OCI-LY1 (cell line): ENCODE measurements around the gene KCNK3.

Experiments used
- H2AFZ ChIP-seq: fragments of 200-600 bp; sonication (generic), shearing (Covaris generic); 2 replicates; pipeline ENCODE4 v1.6.0; 2014; ENCODE audit warnings: antibody characterized with exemption, mild to moderate bottlenecking, low read length
- H3F3A ChIP-seq: fragments of 200-600 bp; sonication (generic), shearing (Covaris generic); 2 replicates; pipeline ENCODE4 v1.6.0; 2014; ENCODE audit warnings: mild to moderate bottlenecking, antibody characterized with exemption, low read length, moderate library complexity; ENCODE audit not compliant: insufficient read depth
- H3K27ac ChIP-seq: fragments of 200-600 bp; sonication (generic); 2 replicates; pipeline ENCODE4 v1.5.1; 2014; ENCODE audit warnings: low read length, mixed run types, mild to moderate bottlenecking, low read depth; ENCODE audit not compliant: poor library complexity, severe bottlenecking
- H3K27me3 ChIP-seq: fragments of 200-600 bp; sonication (generic); 2 replicates; pipeline ENCODE4 v1.6.0; 2014; ENCODE audit warnings: antibody characterized with exemption, mild to moderate bottlenecking, low read length, moderate library complexity; ENCODE audit not compliant: insufficient read depth
- H3K36me3 ChIP-seq: fragments of 200-600 bp; sonication (generic); 2 replicates; pipeline ENCODE4 v1.6.1; 2014; ENCODE audit warnings: mild to moderate bottlenecking, antibody characterized with exemption, low read length, moderate library complexity, mixed read lengths; ENCODE audit not compliant: insufficient read depth
- H3K4me1 ChIP-seq: fragments of 200-600 bp; sonication (generic); 2 replicates; pipeline ENCODE4 v1.5.1; 2014; ENCODE audit warnings: mild to moderate bottlenecking, low read length, moderate library complexity; ENCODE audit not compliant: insufficient read depth, severe bottlenecking
- H3K4me2 ChIP-seq: fragments of 200-600 bp; sonication (generic), shearing (Covaris generic); 2 replicates; pipeline ENCODE4 v1.6.1; 2014; ENCODE audit warnings: low read length
- H3K4me3 ChIP-seq: fragments of 200-600 bp; sonication (generic); 2 replicates; pipeline ENCODE4 v1.5.1; 2014; ENCODE audit warnings: low read length, low read depth, mild to moderate bottlenecking, mixed read lengths; ENCODE audit not compliant: poor library complexity, severe bottlenecking
- H3K79me2 ChIP-seq: fragments of 200-600 bp; shearing (Covaris generic); 2 replicates; pipeline ENCODE4 v1.6.1; 2016; ENCODE audit warnings: mixed run types, low read length, mixed read lengths; ENCODE audit not compliant: insufficient read depth
- H3K9ac ChIP-seq: fragments of 200-600 bp; sonication (generic), shearing (Covaris generic); 2 replicates; pipeline ENCODE4 v1.6.1; 2014; ENCODE audit warnings: mild to moderate bottlenecking, low read length, mixed read lengths
- H3K9me2 ChIP-seq: fragments of 200-600 bp; sonication (generic), shearing (Covaris generic); 2 replicates; pipeline ENCODE4 v1.6.1; 2014; ENCODE audit warnings: low read depth, mild to moderate bottlenecking, low read length, mixed read lengths
- H3K9me3 ChIP-seq: fragments of 200-600 bp; shearing (Covaris generic); 2 replicates; pipeline ENCODE4 v1.6.1; 2014; ENCODE audit warnings: low read length, mixed read lengths
- H4K20me1 ChIP-seq: fragments of 200-600 bp; sonication (generic), shearing (Covaris generic); 2 replicates; pipeline ENCODE4 v1.6.0; 2016; ENCODE audit warnings: mild to moderate bottlenecking, low read length; ENCODE audit not compliant: insufficient read depth
- CTCF ChIP-seq: fragments of 200-600 bp; sonication (generic), shearing (Covaris generic); IDR thresholded peaks from 2 replicates; pipeline ENCODE4 v1.5.1; 2017; ENCODE audit warnings: mild to moderate bottlenecking, antibody characterized with exemption, low read length, moderate library complexity, mixed read lengths
- EZH2 ChIP-seq: fragments of 200-600 bp; sonication (generic), shearing (Covaris generic); IDR thresholded peaks from 2 replicates; pipeline ENCODE4 v1.8.0; 2017; ENCODE audit warnings: borderline replicate concordance, mixed run types, mild to moderate bottlenecking, antibody characterized with exemption, low read length, moderate library complexity, mixed read lengths

The KCNK3 gene

GRCh38 chr2:26649322-26649721 is 43.2 kb upstream of the KCNK3 start:
- Histone ChIP-seq H3K9me3 (no peaks in the 10 kb centered on the region), H3K4me3 (no peak overlapping the region), H3K27me3 (no peaks in the 10 kb centered on the region)

GRCh38 chr2:26649992-26650712 is 42.4 kb upstream of the KCNK3 start:
- H3K27ac ChIP-seq: no peak overlapping the region
- no peaks in the 10 kb centered on the region for H3K27me3 ChIP-seq
- no peaks in the 10 kb centered on the region for H3F3A ChIP-seq
- no peaks in the 10 kb centered on the region for H3K79me2 ChIP-seq
- H3K9me3 ChIP-seq: no peaks in the 10 kb centered on the region
- no peak overlapping the region for H3K4me2 ChIP-seq
- no peak overlapping the region for H2AFZ ChIP-seq
- H4K20me1 ChIP-seq: no peaks in the 10 kb centered on the region
- no peaks in the 10 kb centered on the region for H3K9me2 ChIP-seq
- no peak overlapping the region for H3K4me3 ChIP-seq
- no peaks in the 10 kb centered on the region for H3K36me3 ChIP-seq
- no peaks in the 10 kb centered on the region for H3K4me1 ChIP-seq
- no peak overlapping the region for H3K9ac ChIP-seq
- TF ChIP-seq EZH2: no peak
- TF ChIP-seq CTCF: no peak

More at GRCh38 chr2:26649322-26649721, 43.2 kb upstream of the KCNK3 start:
- H3K9ac ChIP-seq: no peak overlapping the region
- no peaks in the 10 kb centered on the region for H3K9me2 ChIP-seq
- no peaks in the 10 kb centered on the region for H3K79me2 ChIP-seq
- no peak overlapping the region for H2AFZ ChIP-seq
- no peaks in the 10 kb centered on the region for H4K20me1 ChIP-seq
- H3K27ac ChIP-seq: no peak overlapping the region
- H3F3A ChIP-seq: no peaks in the 10 kb centered on the region
- H3K4me2 ChIP-seq: no peak overlapping the region
- H3K4me1 ChIP-seq: no peaks in the 10 kb centered on the region
- TF ChIP-seq CTCF (no peak), EZH2 (no peak)
- no peaks in the 10 kb centered on the region for H3K36me3 ChIP-seq

GRCh38 chr2:26650713-26651469 is 41.6 kb upstream of the KCNK3 start:
- H3K9me3 ChIP-seq: no peaks in the 10 kb centered on the region
- no peaks in the 10 kb centered on the region for H3K27me3 ChIP-seq
- H3K9me2 ChIP-seq: no peaks in the 10 kb centered on the region
- TF ChIP-seq CTCF (no peak), EZH2 (no peak)
- H3K9ac ChIP-seq: no peak overlapping the region
- no peaks in the 10 kb centered on the region for H3K36me3 ChIP-seq
- H3K79me2 ChIP-seq: no peaks in the 10 kb centered on the region
- no peak overlapping the region for H3K4me2 ChIP-seq
- no peaks in the 10 kb centered on the region for H4K20me1 ChIP-seq
- no peak overlapping the region for H2AFZ ChIP-seq
- H3K4me3 ChIP-seq: no peak overlapping the region
- H3K27ac ChIP-seq: no peak overlapping the region
- no peaks in the 10 kb centered on the region for H3F3A ChIP-seq
- H3K4me1 ChIP-seq: no peaks in the 10 kb centered on the region
